GM19328 (cell line): ENCODE data around the gene ATP8A2.
"Not testable (repeated sequence)": the region's sequence is repeated elsewhere in the genome, so short reads cannot be mapped to it uniquely, and the experiment has no call there.

ENCODE experiments used
- ATAC-seq: cut with Tn5 transposase; IDR thresholded peaks from one replicate; pipeline ENCODE4 v1.9.1; 2021; ENCODE audit warnings: mild to moderate bottlenecking, moderate library complexity; ENCODE audit not compliant: unreplicated experiment

ATP8A2 gene

GRCh38 chr13:25371875-25372283 lies at the start of gene ATP8A2:
ATP8A2 (plus strand) TSS chr13:25371974; CDS start chr13:25372213, 239 bp downstream.
- ATAC-seq = no peak

GRCh38 chr13:25324100-25324499 lies 47.7 kb upstream of the ATP8A2 start:
- ATAC-seq = no peak

GRCh38 chr13:25329706-25330105 lies 42.1 kb upstream of the ATP8A2 start:
- ATAC-seq = no peak

GRCh38 chr13:25330541-25330940 lies 41.2 kb upstream of the ATP8A2 start:
- no peak for ATAC-seq

GRCh38 chr13:25335856-25336255 lies 35.9 kb upstream of the ATP8A2 start:
- no peak for ATAC-seq

- no peak for ATAC-seq
Measured at GRCh38 chr13:25345576-25345975, 26.2 kb upstream of the ATP8A2 start.

- no peak for ATAC-seq
Measured at GRCh38 chr13:25347151-25347550, 24.6 kb upstream of the ATP8A2 start.

GRCh38 chr13:25351404-25351803 lies 20.4 kb upstream of the ATP8A2 start:
- ATAC-seq = no peak

GRCh38 chr13:25352230-25352629 lies 19.5 kb upstream of the ATP8A2 start:
- no peak for ATAC-seq

GRCh38 chr13:25352806-25353205 lies 19.0 kb upstream of the ATP8A2 start:
- ATAC-seq = no peak

- no peak for ATAC-seq
Measured at GRCh38 chr13:25353344-25353743, 18.4 kb upstream of the ATP8A2 start.

GRCh38 chr13:25354377-25354776 lies 17.4 kb upstream of the ATP8A2 start:
- no peak for ATAC-seq

GRCh38 chr13:25360443-25360842 lies 11.3 kb upstream of the ATP8A2 start:
- not testable (repeated sequence) for ATAC-seq

- ATAC-seq = no peak
Measured at GRCh38 chr13:25365720-25366235, 6.0 kb upstream of the ATP8A2 start.

GRCh38 chr13:25371158-25371874 lies 458 bp upstream of the ATP8A2 start:
- no peak for ATAC-seq

GRCh38 chr13:25372284-25373081 lies 709 bp downstream of the ATP8A2 start:
- no peak for ATAC-seq

GRCh38 chr13:25375727-25376358 lies 4.1 kb downstream of the ATP8A2 start:
- no peak for ATAC-seq

- no peak for ATAC-seq
Measured at GRCh38 chr13:25377244-25377962, 5.6 kb downstream of the ATP8A2 start.

- no peak for ATAC-seq
Measured at GRCh38 chr13:25378528-25378927, 6.8 kb downstream of the ATP8A2 start.

GRCh38 chr13:25379011-25379410 lies 7.2 kb downstream of the ATP8A2 start:
- ATAC-seq = no peak

GRCh38 chr13:25380082-25380481 lies 8.3 kb downstream of the ATP8A2 start:
- no peak for ATAC-seq
